ENCODE measurements around the gene COL4A2.

DNA sequence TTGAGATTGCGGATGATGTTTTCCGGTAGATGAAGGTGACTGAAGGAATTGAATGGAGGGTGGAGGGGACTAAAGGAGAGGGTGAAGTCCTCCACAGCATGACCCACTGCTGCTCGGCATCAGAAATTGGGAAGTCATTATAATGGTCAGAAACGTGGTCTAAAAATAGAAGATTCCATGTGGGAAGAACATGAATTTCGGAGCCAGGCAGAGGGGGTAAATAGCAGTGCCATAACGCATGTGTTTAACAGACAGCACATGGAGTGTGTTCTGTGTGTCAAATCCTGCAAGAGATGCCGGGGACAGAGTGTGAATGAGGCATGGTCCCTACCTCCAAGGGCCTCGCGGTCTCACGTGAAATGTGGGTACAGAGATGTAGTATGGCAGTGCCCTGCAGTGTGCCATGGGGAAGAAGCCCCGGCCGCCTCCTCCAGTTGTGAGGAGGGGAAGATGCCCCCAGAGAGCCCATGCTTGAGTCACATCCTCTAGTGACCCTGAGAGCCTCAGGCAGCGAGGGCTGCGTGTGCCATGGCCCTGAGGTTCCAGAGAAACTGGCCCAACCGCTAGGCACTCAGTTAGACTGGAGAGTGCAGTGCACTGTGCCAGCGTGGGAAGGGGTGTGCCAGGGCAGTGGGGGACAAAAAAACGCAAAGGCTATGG is 106.1 kb downstream of the COL4A2 start:
- TF ChIP-seq ZNF701 (tag by site-specific recombination; IDR thresholded peaks at IDR 0.05) (no peak), CTCF (tag by site-specific recombination; IDR thresholded peaks at IDR 0.05) (no peak), TCF7L2 (IDR thresholded peaks at IDR 0.05; ENCODE audit: borderline replicate concordance, low read depth, low read length) (no peak), HIC1 (tag by site-specific recombination; IDR thresholded peaks at IDR 0.05) (no peak), ZBTB8A (tag by site-specific recombination; IDR thresholded peaks at IDR 0.05) (no peak), ZNF18 (tag by site-specific recombination; IDR thresholded peaks at IDR 0.05) (no peak), ZNF623 (tag by site-specific recombination; IDR thresholded peaks at IDR 0.05) (no peak), ZNF76 (tag by site-specific recombination; IDR thresholded peaks at IDR 0.05; ENCODE audit: borderline replicate concordance, low read depth) (no peak), ZNF624 (tag by site-specific recombination; IDR thresholded peaks at IDR 0.05) (no peak), BCL11B (tag by site-specific recombination; IDR thresholded peaks at IDR 0.05; ENCODE audit: low read depth) (no peak)
